Naive thymus-derived CD8-positive, alpha-beta T cell (primary cell): ENCODE measurements around the gene ART4. TPM values are rescaled to one million over a fixed set of nuclear protein-coding genes. Genes with fewer than 3 reads are reported as not detected.

Source experiments
- ATAC-seq, 2 donors: fragments of 150-1000 bp; cut with Tn5 transposase in 1 of 2; sonication (Bioruptor Pico), chemical (Tn5 transposase) in 1 of 2; 1 replicate in 1 of 2; 2 replicates in 1 of 2; pipeline ENCODE4 v1.10.0; 2021; ENCODE audit warnings: mild to moderate bottlenecking in 2 of 2, moderate library complexity in 2 of 2
- POLR2A ChIA-PET: fragments of 350-600 bp; sonication (Branson Sonifier 250); formaldehyde crosslinking; loops from one replicate; lab custom pipeline; 2021; ENCODE audit warnings: antibody characterized with exemption; lab: Charles Lee
- DNase-seq, 10 donors: peaks; one replicate each; pipeline versions ENCODE4 v3.0.0 to v3.0.0-alpha.2; 2020 to 2022
- H3K27ac Mint-ChIP-seq, 10 donors: one replicate each; pipeline ENCODE4 v1.8.0; 2020 to 2022; ENCODE audit warnings: mild to moderate bottlenecking in 10 of 10, mixed read lengths in 10 of 10, moderate library complexity in 4 of 10, inconsistent platforms in 1 of 10
- H3K27me3 Mint-ChIP-seq, 5 donors: one replicate each; pipeline ENCODE4 v1.8.0; 2021 to 2022; ENCODE audit warnings: mixed read lengths in 5 of 5
- H3K36me3 Mint-ChIP-seq, 3 donors: one replicate each; pipeline ENCODE4 v1.8.0; 2020 to 2022; ENCODE audit warnings: mixed read lengths in 3 of 3, mild to moderate bottlenecking in 2 of 3, inconsistent platforms in 1 of 3
- H3K4me1 Mint-ChIP-seq, 4 donors: one replicate each; pipeline ENCODE4 v1.8.0; 2021 to 2022; ENCODE audit warnings: mixed read lengths in 4 of 4
- H3K4me3 Mint-ChIP-seq, 10 donors: one replicate each; pipeline ENCODE4 v1.8.0; 2020 to 2022; ENCODE audit warnings: mild to moderate bottlenecking in 10 of 10, mixed read lengths in 10 of 10, moderate library complexity in 6 of 10, inconsistent platforms in 1 of 10
- H3K9me3 Mint-ChIP-seq, 9 donors: one replicate each; pipeline ENCODE4 v1.8.0; 2020 to 2022; ENCODE audit warnings: mixed read lengths in 9 of 9, mild to moderate bottlenecking in 3 of 9, inconsistent platforms in 1 of 9, moderate library complexity in 1 of 9
- polyA plus RNA-seq, 3 donors: library from polyadenylated mRNA; unstranded; fragments of 300-500 nt; fragmentation: Illumina TruSeq; gene quantifications; one replicate each; pipeline ENCODE4 v1.2.3, GENCODE V29; 2021
- total RNA-seq, 8 experiments: library from RNA in 2 of 8; stranded (reverse) in 2 of 8; gene quantifications; one replicate each; pipeline ENCODE4 v1.2.3 and lab custom pipeline; 2021 to 2026

ART4 gene
- total and polyA plus RNA-seq, 5 experiments from 2014 or later = not detected

GRCh38 chr12:14876833-14877232 is 33.5 kb upstream of the ART4 start:
- no peaks in the 10 kb centered on the region for H3K27me3 Mint-ChIP-seq
- ATAC-seq = no peak

GRCh38 chr12:14874882-14875281 is 31.6 kb upstream of the ART4 start:
- Mint-ChIP-seq H3K4me3 (no peak overlapping the region), H3K36me3 (peaks cover 0 to 3% (median 0%) of the 10 kb centered on the region in 3 donors), H3K27ac (no peak overlapping the region), H3K4me1 (peaks cover 2 to 10% (median 3%) of the 10 kb centered on the region in 4 donors), H3K27me3 (no peaks in the 10 kb centered on the region), H3K9me3 (peaks cover 0 to 7% (median 0%) of the 10 kb centered on the region in 9 donors)
- POLR2A ChIA-PET = interaction anchor here (0.6 to 1.4 kb wide), 2 partner anchors 12 to 24 kb away, joined by 3 to 5 read pairs; no protein-coding TSS in a partner anchor
- no peak for ATAC-seq
- no peak for DNase-seq

More at GRCh38 chr12:14876833-14877232, 33.5 kb upstream of the ART4 start:
- H3K27ac Mint-ChIP-seq = no peak overlapping the region
- no peak overlapping the region for H3K4me3 Mint-ChIP-seq
- DNase-seq = no peak
- H3K36me3 Mint-ChIP-seq = peaks cover 0 to 3% (median 0%) of the 10 kb centered on the region in 3 donors
- H3K4me1 Mint-ChIP-seq = peaks cover 7 to 19% (median 15%) of the 10 kb centered on the region in 4 donors
- POLR2A ChIA-PET = interaction anchor here (1.1 kb wide), 1 partner anchor 70 kb away, joined by 3 read pairs; no protein-coding TSS in a partner anchor
- H3K9me3 Mint-ChIP-seq = peaks cover 0 to 9% (median 0%) of the 10 kb centered on the region in 9 donors

- no peak overlapping the region for H3K27ac Mint-ChIP-seq
- H3K9me3 Mint-ChIP-seq = no peaks in the 10 kb centered on the region
- DNase-seq = no peak
- no peak overlapping the region for H3K4me3 Mint-ChIP-seq
- POLR2A ChIA-PET = interaction anchor here (0.7 to 1.5 kb wide), 4 partner anchors 10 to 122 kb away, joined by 3 to 5 read pairs (median 4); no protein-coding TSS in a partner anchor
- peaks cover 0 to 6% (median 2%) of the 10 kb centered on the region in 4 donors for H3K4me1 Mint-ChIP-seq
- H3K27me3 Mint-ChIP-seq = no peaks in the 10 kb centered on the region
- ATAC-seq = no peak
- no peaks in the 10 kb centered on the region for H3K36me3 Mint-ChIP-seq
Observed at GRCh38 chr12:14873440-14874185, 30.3 kb upstream of the ART4 start.

GRCh38 chr12:14871886-14872285 is 28.6 kb upstream of the ART4 start:
- POLR2A ChIA-PET = no interaction called here
- ATAC-seq (no peak), DNase-seq (no peak)
- peaks cover 0 to 10% (median 10%) of the 10 kb centered on the region in 3 donors for H3K36me3 Mint-ChIP-seq
- no peak overlapping the region for H3K4me3 Mint-ChIP-seq
- no peaks in the 10 kb centered on the region for H3K27me3 Mint-ChIP-seq
- no peak overlapping the region for H3K27ac Mint-ChIP-seq
- peaks cover 2 to 6% (median 2%) of the 10 kb centered on the region in 4 donors for H3K4me1 Mint-ChIP-seq
- H3K9me3 Mint-ChIP-seq = peaks cover 0 to 12% (median 5%) of the 10 kb centered on the region in 9 donors

- H3K9me3 Mint-ChIP-seq = peaks cover 0 to 13% (median 5%) of the 10 kb centered on the region in 9 donors
- H3K36me3 Mint-ChIP-seq = peaks cover 0 to 10% (median 10%) of the 10 kb centered on the region in 3 donors
- no peak overlapping the region for H3K27ac Mint-ChIP-seq
- no peaks in the 10 kb centered on the region for H3K27me3 Mint-ChIP-seq
- POLR2A ChIA-PET = no interaction called here
- H3K4me1 Mint-ChIP-seq = peaks cover 2 to 6% (median 2%) of the 10 kb centered on the region in 4 donors
- no peak for ATAC-seq
- DNase-seq = no peak
- no peak overlapping the region for H3K4me3 Mint-ChIP-seq
Observed at GRCh38 chr12:14871247-14871646, 27.9 kb upstream of the ART4 start.

- ATAC-seq (no peak), DNase-seq (no peak)
- Mint-ChIP-seq H3K27ac (no peak overlapping the region), H3K9me3 (peaks cover 0 to 21% (median 5%) of the 10 kb centered on the region in 9 donors), H3K4me1 (peaks cover 2 to 6% (median 2%) of the 10 kb centered on the region in 4 donors), H3K36me3 (peaks cover 0 to 14% (median 10%) of the 10 kb centered on the region in 3 donors), H3K27me3 (no peaks in the 10 kb centered on the region), H3K4me3 (no peak overlapping the region)
- POLR2A ChIA-PET = no interaction called here
Observed at GRCh38 chr12:14868916-14869506, 25.7 kb upstream of the ART4 start.

- H3K4me1 Mint-ChIP-seq = peaks cover 0 to 14% (median under 1%) of the 10 kb centered on the region in 4 donors
- ATAC-seq (no peak), DNase-seq (no peak)
- peaks cover 0 to 26% (median 19%) of the 10 kb centered on the region in 3 donors for H3K36me3 Mint-ChIP-seq
- H3K9me3 Mint-ChIP-seq = peaks cover 4 to 61% (median 21%) of the 10 kb centered on the region in 9 donors
- H3K27ac Mint-ChIP-seq = no peak overlapping the region
- H3K27me3 Mint-ChIP-seq = no peaks in the 10 kb centered on the region
- POLR2A ChIA-PET = no interaction called here
- H3K4me3 Mint-ChIP-seq = no peak overlapping the region
Observed at GRCh38 chr12:14860490-14860889, 17.2 kb upstream of the ART4 start.

GRCh38 chr12:14858513-14858912 is 15.2 kb upstream of the ART4 start:
- Mint-ChIP-seq H3K4me1 (peaks cover 0 to 18% (median under 1%) of the 10 kb centered on the region in 4 donors), H3K36me3 (peaks cover 0 to 26% (median 19%) of the 10 kb centered on the region in 3 donors), H3K9me3 (peaks cover 4 to 61% (median 21%) of the 10 kb centered on the region in 9 donors), H3K4me3 (no peak overlapping the region), H3K27me3 (no peaks in the 10 kb centered on the region), H3K27ac (no peak overlapping the region)
- no peak for ATAC-seq
- POLR2A ChIA-PET = no interaction called here
- DNase-seq = no peak

- no peak for ATAC-seq
- Mint-ChIP-seq H3K4me1 (peaks cover 0 to 18% (median 4%) of the 10 kb centered on the region in 4 donors), H3K4me3 (no peak overlapping the region), H3K9me3 (peaks cover 0 to 27% (median 10%) of the 10 kb centered on the region in 9 donors), H3K36me3 (peaks cover 0 to 18% (median 9%) of the 10 kb centered on the region in 3 donors), H3K27ac (peak overlapping the region in 1 of 10 donors; percentile 1), H3K27me3 (no peaks in the 10 kb centered on the region)
- DNase-seq = no peak
- POLR2A ChIA-PET = no interaction called here
Observed at GRCh38 chr12:14854586-14855183, 11.4 kb upstream of the ART4 start.

GRCh38 chr12:14853961-14854360 is 10.6 kb upstream of the ART4 start:
- ATAC-seq (no peak), DNase-seq (no peak)
- H3K9me3 Mint-ChIP-seq = peaks cover 0 to 20% (median 3%) of the 10 kb centered on the region in 9 donors
- POLR2A ChIA-PET = no interaction called here
- H3K27me3 Mint-ChIP-seq = no peaks in the 10 kb centered on the region
- peaks cover 0 to 13% (median 2%) of the 10 kb centered on the region in 3 donors for H3K36me3 Mint-ChIP-seq
- H3K4me1 Mint-ChIP-seq = peaks cover 0 to 18% (median 4%) of the 10 kb centered on the region in 4 donors
- no peak overlapping the region for H3K27ac Mint-ChIP-seq
- no peak overlapping the region for H3K4me3 Mint-ChIP-seq

GRCh38 chr12:14852880-14853279 is 9.6 kb upstream of the ART4 start:
- DNase-seq (no peak), ATAC-seq (no peak)
- Mint-ChIP-seq H3K27ac (peak overlapping the region in 1 of 10 donors; percentile 86), H3K9me3 (peaks cover 0 to 12% (median 3%) of the 10 kb centered on the region in 9 donors), H3K4me3 (no peak overlapping the region), H3K27me3 (no peaks in the 10 kb centered on the region), H3K4me1 (peaks cover 0 to 8% (median 6%) of the 10 kb centered on the region in 4 donors), H3K36me3 (peaks cover 0 to 12% (median 0%) of the 10 kb centered on the region in 3 donors)
- POLR2A ChIA-PET = no interaction called here

GRCh38 chr12:14850929-14851663 is 7.8 kb upstream of the ART4 start:
- Mint-ChIP-seq H3K27ac (peak overlapping the region in 2 of 10 donors; percentile 15 to 50), H3K27me3 (no peaks in the 10 kb centered on the region), H3K9me3 (no peaks in the 10 kb centered on the region), H3K36me3 (no peaks in the 10 kb centered on the region), H3K4me1 (peaks cover 3 to 14% (median 7%) of the 10 kb centered on the region in 4 donors), H3K4me3 (no peak overlapping the region)
- no peak for ATAC-seq
- POLR2A ChIA-PET = interaction anchor here (0.7 to 0.8 kb wide), 3 partner anchors 23 to 527 kb away, joined by 3 to 4 read pairs (median 3); no protein-coding TSS in a partner anchor
- DNase-seq = no peak
